SK-N-MC (cell line): Measurements from ENCODE around the gene PINLYP.

ENCODE experiments used
- DNase-seq: peaks from one replicate; pipeline ENCODE4 v3.0.0-alpha.2; 2011; ENCODE audit warnings: low read depth, low spot score
- H3K27ac ChIP-seq: fragments of 200-600 bp; sonication (generic); 2 replicates; pipeline ENCODE4 v1.5.1; 2016; ENCODE audit warnings: mixed run types
- H3K36me3 ChIP-seq: fragments of 200-600 bp; sonication (generic); 2 replicates; pipeline ENCODE4 v1.6.1; 2017; ENCODE audit warnings: antibody characterized with exemption, low read length, mixed read lengths; ENCODE audit not compliant: insufficient read depth
- H3K4me3 ChIP-seq: fragments of 200-600 bp; sonication (generic); 2 replicates; pipeline ENCODE4 v1.5.1; 2016
- H3K9ac ChIP-seq: fragments of 200-600 bp; sonication (generic); 2 replicates; pipeline ENCODE4 v1.8.0; 2017; ENCODE audit warnings: mixed run types, mixed read lengths; ENCODE audit not compliant: insufficient read length
- H3K9me3 ChIP-seq: fragments of 200-600 bp; sonication (generic); 2 replicates; pipeline ENCODE4 v1.6.1; 2017; ENCODE audit warnings: low read depth, mild to moderate bottlenecking, antibody characterized with exemption, low read length, moderate library complexity, mixed read lengths
- EZH2 ChIP-seq: fragments of 200-600 bp; sonication (generic); IDR thresholded peaks from one replicate; pipeline ENCODE4 v1.6.1; 2017; ENCODE audit warnings: antibody characterized with exemption
- FOXP2 ChIP-seq: optimal IDR thresholded peaks from 2 replicates; pipeline ENCODE3; 2011; ENCODE audit warnings: mild to moderate bottlenecking, moderate library complexity; ENCODE audit not compliant: insufficient read depth; ENCODE audit errors: extremely low read length, control extremely low read depth
- POLR2AphosphoS5 ChIP-seq: IDR thresholded peaks from 2 replicates; pipeline ENCODE4 v1.6.1; 2012; ENCODE audit warnings: mild to moderate bottlenecking, low read depth, low read length, borderline replicate concordance

PINLYP gene

DNA sequence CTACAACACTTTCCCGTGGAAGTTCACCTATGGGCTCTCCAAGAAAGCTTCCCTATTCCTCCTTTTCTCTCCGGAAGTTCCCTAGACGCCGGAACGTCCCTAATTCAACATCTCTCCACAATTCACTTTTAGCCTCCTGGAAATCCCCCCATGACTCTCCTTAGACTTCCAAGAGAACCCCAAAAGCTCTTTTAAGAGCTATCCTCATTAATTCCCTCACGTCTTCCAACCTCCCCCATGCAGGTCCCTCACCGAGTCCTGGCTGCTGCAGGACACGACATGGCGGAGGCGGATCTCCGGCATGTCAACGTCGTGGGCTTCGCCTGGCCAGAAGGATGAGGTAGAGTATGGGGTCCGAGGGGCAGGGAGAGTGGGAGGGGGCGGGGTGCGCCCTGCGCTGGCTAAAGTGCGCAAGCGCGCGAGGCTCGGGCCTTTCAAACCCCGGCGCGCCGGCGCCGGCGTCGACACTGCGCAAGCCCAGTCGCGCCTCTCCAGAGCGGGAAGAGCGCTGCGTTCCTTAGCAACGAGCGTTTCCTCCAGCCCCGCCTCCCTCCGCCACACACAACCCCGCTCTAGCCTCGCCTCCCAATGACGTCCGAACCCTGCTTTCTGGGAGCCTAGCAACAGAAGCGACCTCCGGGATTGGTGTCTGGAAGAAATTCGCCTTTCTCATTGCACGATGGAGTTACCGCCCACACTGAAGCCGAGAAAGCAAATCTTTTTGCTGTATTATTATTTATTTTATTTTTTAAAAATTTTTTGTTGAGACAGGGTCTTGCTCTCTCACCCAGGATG, at the start of gene PINLYP, which contains the start of gene XRCC1:
Gene PINLYP, plus strand, starts transcription at position 646 of the 795 bp plus-strand sequence. CDS start 1,391 bp downstream, outside the sequence.
Gene XRCC1, minus strand, starts transcription at position 372 of the 795 bp plus-strand sequence. Its CDS starts 69 bp downstream, at position 303.
- Histone ChIP-seq H3K4me3 (peak within 1 kb of the TSS; percentile 80), H3K27ac (peak within 1 kb of the TSS; percentile 48; the same call in 1 of the 2 replicates), H3K9me3 (no peaks in the 10 kb centered on the region), H3K36me3 (no peaks in the 10 kb centered on the region; the same call in 1 of the 2 replicates), H3K9ac (peak within 1 kb of the TSS; percentile 84)
- TF ChIP-seq POLR2AphosphoS5 (peak; percentile 85), FOXP2 (no peak)
- DNase-seq, result peak; percentile 88

DNA sequence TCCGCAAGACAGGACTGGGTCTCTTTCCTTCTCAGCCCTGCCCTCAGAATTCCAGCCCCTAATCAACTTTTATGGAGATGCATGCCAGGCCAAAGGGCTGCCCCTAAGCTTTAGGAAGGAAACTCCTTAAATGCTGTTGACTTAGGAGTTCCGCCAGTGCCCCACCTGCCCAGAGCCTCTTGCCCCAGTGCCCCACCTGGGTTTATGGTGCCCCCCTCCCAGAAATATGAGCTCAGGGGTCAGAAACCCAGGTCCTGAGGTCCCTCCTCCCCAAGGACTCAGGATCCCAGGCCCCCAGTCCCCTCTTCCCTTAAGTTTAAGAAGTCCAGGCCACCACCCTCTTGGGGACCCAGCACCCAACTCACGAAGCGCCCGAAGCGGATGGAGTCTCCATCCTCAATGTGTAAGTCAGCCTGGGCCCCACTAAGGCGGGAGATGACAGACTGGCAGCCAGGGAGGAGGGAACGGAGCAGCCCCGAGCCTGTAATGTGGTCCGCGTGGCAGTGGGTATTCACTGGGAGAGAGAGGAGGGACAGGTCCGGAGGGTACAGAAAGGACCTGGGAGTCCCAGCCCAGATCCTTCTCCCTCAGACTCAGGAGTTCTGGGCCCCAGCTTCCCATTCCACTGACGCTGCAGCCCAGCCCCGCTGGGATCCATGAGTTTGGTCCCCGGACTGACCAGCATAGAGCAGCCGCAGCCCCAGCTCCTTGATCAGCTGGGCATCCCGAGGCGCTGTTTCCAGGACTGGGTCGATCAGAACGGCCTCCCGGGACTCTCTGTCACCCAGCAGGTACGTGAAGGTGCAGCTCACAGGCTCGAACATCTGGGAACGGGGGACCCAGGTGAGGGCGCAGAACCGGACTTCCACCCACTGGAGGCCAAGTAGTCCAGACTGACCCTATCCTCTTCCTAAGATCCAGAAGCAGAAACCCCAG, 49.5 kb upstream of the PINLYP start:
- Histone ChIP-seq H3K27ac (no peak overlapping the region), H3K4me3 (peak overlapping the region; percentile 83), H3K9me3 (no peaks in the 10 kb centered on the region), H3K36me3 (no peaks in the 10 kb centered on the region), H3K9ac (no peak overlapping the region)
- TF ChIP-seq EZH2 (no peak), FOXP2 (no peak), POLR2AphosphoS5 (no peak)
- DNase-seq, result no peak

DNA sequence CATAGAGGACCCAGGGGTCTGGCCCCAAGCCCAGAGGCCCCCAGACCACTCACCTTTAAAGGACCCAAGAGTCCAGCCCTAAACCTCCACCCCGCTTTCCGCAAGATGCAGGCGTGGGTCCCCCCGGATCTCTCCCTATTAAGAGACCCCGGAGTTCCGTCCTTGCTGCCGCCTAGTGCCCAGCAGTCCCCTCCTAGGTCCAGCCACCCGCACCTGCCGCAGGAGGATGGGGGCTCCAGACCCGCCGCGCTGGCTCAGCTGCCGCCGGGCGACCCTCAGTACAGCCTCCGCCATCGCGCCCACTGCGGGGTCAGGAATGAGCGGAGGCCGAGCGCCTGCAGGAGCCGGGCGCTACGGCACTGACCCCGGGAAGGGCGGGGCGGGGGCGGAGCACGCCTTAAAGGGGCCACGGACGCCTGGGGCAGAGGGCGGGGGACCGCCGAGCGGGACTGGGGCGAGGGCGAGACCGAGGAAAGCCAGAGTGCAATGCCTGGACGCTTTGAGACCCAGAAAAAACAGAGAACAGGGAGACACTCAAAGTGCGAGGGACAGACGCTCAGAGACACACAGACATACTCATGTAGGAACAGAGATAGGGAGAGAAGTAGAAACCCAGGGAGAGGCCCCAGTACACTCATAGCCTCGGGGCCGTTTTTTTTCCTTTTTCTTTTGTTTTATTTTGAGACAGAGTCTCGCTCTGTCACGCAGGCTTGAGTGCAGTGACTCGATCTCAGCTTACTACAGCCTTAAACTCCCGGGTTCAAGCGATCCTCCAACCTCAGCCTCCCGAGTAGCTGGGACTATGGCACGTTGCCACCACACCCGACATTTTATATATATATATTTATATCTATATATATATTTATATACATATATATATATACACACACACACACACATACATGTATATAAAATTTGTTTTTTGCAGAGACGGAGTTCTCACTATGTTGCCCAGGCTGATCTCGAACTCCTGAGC, 48.4 kb upstream of the PINLYP start, which contains the start of gene ETHE1:
Gene ETHE1, minus strand, starts transcription at position 318 of the 976 bp plus-strand sequence. Its CDS starts 24 bp downstream, at position 294.
- Histone ChIP-seq H3K27ac (no peak within 1 kb of the TSS), H3K36me3 (no peaks in the 10 kb centered on the region), H3K9ac (peak within 1 kb of the TSS; percentile 69), H3K9me3 (no peaks in the 10 kb centered on the region), H3K4me3 (peak within 1 kb of the TSS; percentile 83)
- no peak for DNase-seq
- TF ChIP-seq EZH2 (no peak), FOXP2 (no peak), POLR2AphosphoS5 (peak; percentile 76; the same call in 1 of the 2 replicates)

- Histone ChIP-seq H3K9me3 (no peaks in the 10 kb centered on the region), H3K4me3 (no peak overlapping the region), H3K36me3 (no peaks in the 10 kb centered on the region), H3K9ac (no peak overlapping the region), H3K27ac (no peak overlapping the region)
- DNase-seq, result no peak
- no peak for TF ChIP-seq POLR2AphosphoS5
- TF ChIP-seq EZH2, result no peak
- TF ChIP-seq FOXP2, result no peak
Observed at GRCh38 chr19:43527860-43528622, 47.6 kb upstream of the PINLYP start.

GRCh38 chr19:43532571-43532961, 43.0 kb upstream of the PINLYP start:
- no peak for DNase-seq
- Histone ChIP-seq H3K36me3 (no peaks in the 10 kb centered on the region), H3K4me3 (no peak overlapping the region), H3K9me3 (no peaks in the 10 kb centered on the region), H3K9ac (no peak overlapping the region), H3K27ac (no peak overlapping the region)
- TF ChIP-seq EZH2, result no peak
- TF ChIP-seq POLR2AphosphoS5, result no peak
- no peak for TF ChIP-seq FOXP2

- Histone ChIP-seq H3K4me3 (peak within 1 kb of the TSS; percentile 58), H3K9ac (no peak within 1 kb of the TSS), H3K27ac (no peak within 1 kb of the TSS), H3K9me3 (no peaks in the 10 kb centered on the region), H3K36me3 (no peaks in the 10 kb centered on the region; the same call in 1 of the 2 replicates)
- no peak for DNase-seq
- TF ChIP-seq FOXP2 (no peak), POLR2AphosphoS5 (peak; percentile 47)
Observed at GRCh38 chr19:43532962-43533545, 42.5 kb upstream of the PINLYP start, which contains the start of gene ZNF575. Gene ZNF575 (plus strand): TSS chr19:43533188. CDS start chr19:43534423, 1,235 bp downstream.
